Transverse colon (tissue), 4 donors: Measurements from ENCODE around the gene OPN3.

Source experiments
- EP300 ChIP-seq: sonication (generic); formaldehyde crosslinking; IDR thresholded peaks from one replicate; pipeline ENCODE4 v1.6.1; 2017; ENCODE audit warnings: antibody characterized with exemption, low read depth
- POLR2A ChIP-seq: fragments of 450-650 bp; IDR thresholded peaks from one replicate; pipeline ENCODE4 v1.6.1; 2016; ENCODE audit warnings: antibody characterized with exemption, mild to moderate bottlenecking, moderate library complexity
- POLR2AphosphoS5 ChIP-seq, 3 donors: sonication (generic); formaldehyde crosslinking; IDR thresholded peaks; one replicate each; pipeline ENCODE4 v1.6.1; 2016; ENCODE audit warnings: antibody characterized with exemption in 3 of 3
- TF ChIP-seq, protein P1 (sequence below), 5 experiments: fragments of 200-600 bp in 3 of 5; fragments of 450-650 bp in 2 of 5; sonication (generic) in 3 of 5; IDR thresholded peaks; 1 replicate in 2 of 5; 2 replicates in 3 of 5; pipeline ENCODE4 v1.5.1; 2016 to 2017; ENCODE audit warnings: antibody characterized with exemption in 5 of 5, inconsistent platforms in 3 of 5, mild to moderate bottlenecking in 2 of 5, moderate library complexity in 1 of 5

DNA sequence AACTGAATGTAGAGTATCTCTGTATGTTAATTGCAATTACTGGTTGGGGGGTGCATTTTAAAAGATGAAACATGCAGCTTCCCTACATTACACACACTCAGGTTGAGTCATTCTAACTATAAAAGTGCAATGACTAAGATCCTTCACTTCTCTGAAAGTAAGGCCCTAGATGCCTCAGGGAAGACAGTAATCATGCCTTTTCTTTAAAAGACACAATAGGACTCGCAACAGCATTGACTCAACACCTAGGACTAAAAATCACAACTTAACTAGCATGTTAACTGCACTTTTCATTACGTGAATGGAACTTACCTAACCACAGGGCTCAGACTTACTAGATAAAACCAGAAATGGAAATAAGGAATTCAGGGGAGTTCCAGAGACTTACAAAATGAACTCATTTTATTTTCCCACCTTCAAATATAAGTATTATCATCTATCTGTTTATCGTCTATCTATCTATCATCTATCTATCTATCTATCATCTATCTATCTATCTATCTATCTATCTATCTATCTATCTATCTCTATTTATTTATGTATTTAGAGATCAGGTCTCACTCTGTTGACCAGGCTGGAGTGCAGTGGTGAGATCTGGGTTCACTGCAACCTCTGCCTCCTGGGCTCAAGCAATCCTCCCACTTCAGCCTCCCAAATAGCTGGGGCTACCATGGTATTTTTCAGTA lies 47.8 kb downstream of the OPN3 start:
- TF ChIP-seq, protein P1, sequence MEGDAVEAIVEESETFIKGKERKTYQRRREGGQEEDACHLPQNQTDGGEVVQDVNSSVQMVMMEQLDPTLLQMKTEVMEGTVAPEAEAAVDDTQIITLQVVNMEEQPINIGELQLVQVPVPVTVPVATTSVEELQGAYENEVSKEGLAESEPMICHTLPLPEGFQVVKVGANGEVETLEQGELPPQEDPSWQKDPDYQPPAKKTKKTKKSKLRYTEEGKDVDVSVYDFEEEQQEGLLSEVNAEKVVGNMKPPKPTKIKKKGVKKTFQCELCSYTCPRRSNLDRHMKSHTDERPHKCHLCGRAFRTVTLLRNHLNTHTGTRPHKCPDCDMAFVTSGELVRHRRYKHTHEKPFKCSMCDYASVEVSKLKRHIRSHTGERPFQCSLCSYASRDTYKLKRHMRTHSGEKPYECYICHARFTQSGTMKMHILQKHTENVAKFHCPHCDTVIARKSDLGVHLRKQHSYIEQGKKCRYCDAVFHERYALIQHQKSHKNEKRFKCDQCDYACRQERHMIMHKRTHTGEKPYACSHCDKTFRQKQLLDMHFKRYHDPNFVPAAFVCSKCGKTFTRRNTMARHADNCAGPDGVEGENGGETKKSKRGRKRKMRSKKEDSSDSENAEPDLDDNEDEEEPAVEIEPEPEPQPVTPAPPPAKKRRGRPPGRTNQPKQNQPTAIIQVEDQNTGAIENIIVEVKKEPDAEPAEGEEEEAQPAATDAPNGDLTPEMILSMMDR (IDR thresholded peaks at IDR 0.05) = no peak
- TF ChIP-seq POLR2A = no peak
- no peak for TF ChIP-seq EP300
- no peak for TF ChIP-seq POLR2AphosphoS5 (IDR thresholded peaks at IDR 0.05)
